IPS DF 19.7 (cell line): ENCODE measurements around the gene SGMS1.
"Not testable (repeated sequence)": the region's sequence is repeated elsewhere in the genome, so short reads cannot be mapped to it uniquely, and the experiment has no call there.

ENCODE experiments used
- DNase-seq: peaks from one replicate; pipeline ENCODE4 v3.0.0-alpha.2; 2013; ENCODE audit warnings: low read depth, low spot score

SGMS1 gene

GRCh38 chr10:50582766-50583762 is 40.7 kb downstream of the SGMS1 start:
- no peak for DNase-seq

GRCh38 chr10:50582046-50582445 is 41.7 kb downstream of the SGMS1 start:
- DNase-seq, result no peak

GRCh38 chr10:50580262-50580891 is 43.4 kb downstream of the SGMS1 start:
- DNase-seq, result no peak

- DNase-seq, result no peak
Observed at GRCh38 chr10:50579491-50580261, 44.1 kb downstream of the SGMS1 start.

GRCh38 chr10:50578949-50579348 is 44.8 kb downstream of the SGMS1 start:
- DNase-seq, result no peak

- no peak for DNase-seq
Observed at GRCh38 chr10:50577681-50578350, 45.9 kb downstream of the SGMS1 start.

- DNase-seq, result no peak
Observed at GRCh38 chr10:50577010-50577409, 46.7 kb downstream of the SGMS1 start.

- no peak for DNase-seq
Observed at GRCh38 chr10:50576245-50576815, 47.4 kb downstream of the SGMS1 start.

GRCh38 chr10:50575477-50576244 is 48.1 kb downstream of the SGMS1 start:
- DNase-seq, result no peak

GRCh38 chr10:50574931-50575330 is 48.8 kb downstream of the SGMS1 start:
- DNase-seq, result no peak

- no peak for DNase-seq
Observed at GRCh38 chr10:50574305-50574704, 49.5 kb downstream of the SGMS1 start.

- DNase-seq, result no peak
Observed at GRCh38 chr10:50572017-50572491, 51.7 kb downstream of the SGMS1 start.

- DNase-seq, result not testable (repeated sequence)
Observed at GRCh38 chr10:50568750-50569149, 55.0 kb downstream of the SGMS1 start.

- DNase-seq, result no peak
Observed at GRCh38 chr10:50567384-50567783, 56.4 kb downstream of the SGMS1 start.

GRCh38 chr10:50566150-50566549 is 57.6 kb downstream of the SGMS1 start:
- DNase-seq, result no peak

GRCh38 chr10:50565301-50566083 is 58.3 kb downstream of the SGMS1 start:
- DNase-seq, result no peak

GRCh38 chr10:50563906-50564305 is 59.9 kb downstream of the SGMS1 start:
- no peak for DNase-seq

- DNase-seq, result no peak
Observed at GRCh38 chr10:50561816-50562215, 61.9 kb downstream of the SGMS1 start.

- DNase-seq, result no peak
Observed at GRCh38 chr10:50561266-50561665, 62.5 kb downstream of the SGMS1 start.
